Vagina (tissue), 2 donors: ENCODE measurements around the gene ANGPT4. TPM values are rescaled to one million over a fixed set of nuclear protein-coding genes. Genes with fewer than 3 reads are reported as not detected.
A peak's percentile ranks its signal among the peaks of the same experiment; 100 is the strongest.

ENCODE experiments used
- DNase-seq, 2 donors: peaks; one replicate each; pipeline ENCODE4 v3.0.0-alpha.2; 2017; ENCODE audit errors: extremely low spot score in 2 of 2
- H3K27ac ChIP-seq: fragments of 200-600 bp; sonication (generic); one replicate; pipeline ENCODE4 v1.5.1; 2019
- H3K27me3 ChIP-seq: fragments of 200-600 bp; sonication (generic); one replicate; pipeline ENCODE4 v1.5.1; 2019
- H3K36me3 ChIP-seq, 2 donors: fragments of 200-600 bp; sonication (generic); one replicate each; pipeline ENCODE4 v1.5.1; 2017 to 2019
- H3K4me1 ChIP-seq: fragments of 200-600 bp; sonication (generic); one replicate; pipeline ENCODE4 v1.5.1; 2019
- H3K4me3 ChIP-seq, 2 donors: fragments of 200-600 bp; sonication (generic); 1 replicate in 1 of 2; 2 replicates in 1 of 2; pipeline ENCODE4 v1.5.1; 2016 to 2019
- H3K9me3 ChIP-seq: fragments of 200-600 bp; sonication (generic); one replicate; pipeline ENCODE4 v1.5.1; 2019
- POLR2A ChIP-seq, 2 donors: fragments of 450-650 bp; IDR thresholded peaks; one replicate each; pipeline ENCODE4 v1.6.1; 2017; ENCODE audit warnings: antibody characterized with exemption in 2 of 2, mild to moderate bottlenecking in 2 of 2, moderate library complexity in 2 of 2
- POLR2AphosphoS5 ChIP-seq, 2 donors: sonication (generic); formaldehyde crosslinking; IDR thresholded peaks; one replicate each; pipeline ENCODE4 v1.9.0; 2017; ENCODE audit warnings: antibody characterized with exemption in 2 of 2, mild to moderate bottlenecking in 2 of 2, low read depth in 1 of 2; ENCODE audit not compliant: insufficient read depth in 1 of 2
- intact Hi-C: fragments of 100-400 bp; cut with DNase I; formaldehyde crosslinking; loops from one replicate; pipeline ENCODE4 v1.15.1; 2023
- total RNA-seq: library from RNA; depleted of rRNA; stranded (reverse); fragments of >200 nt; gene quantifications from one replicate; pipeline ENCODE4 v1.2.3, GENCODE V29; 2016
- TF ChIP-seq, protein P1 (sequence below), 3 experiments: fragments of 450-650 bp in 2 of 3; fragments of 200-600 bp in 1 of 3; sonication (generic) in 1 of 3; IDR thresholded peaks; one replicate each; pipeline ENCODE4 v1.5.1; 2017 to 2019; ENCODE audit warnings: antibody characterized with exemption in 3 of 3, mild to moderate bottlenecking in 2 of 3, moderate library complexity in 2 of 3

ANGPT4 gene
- total RNA-seq, 1 donor from 2014 or later = 0.98 TPM

DNA sequence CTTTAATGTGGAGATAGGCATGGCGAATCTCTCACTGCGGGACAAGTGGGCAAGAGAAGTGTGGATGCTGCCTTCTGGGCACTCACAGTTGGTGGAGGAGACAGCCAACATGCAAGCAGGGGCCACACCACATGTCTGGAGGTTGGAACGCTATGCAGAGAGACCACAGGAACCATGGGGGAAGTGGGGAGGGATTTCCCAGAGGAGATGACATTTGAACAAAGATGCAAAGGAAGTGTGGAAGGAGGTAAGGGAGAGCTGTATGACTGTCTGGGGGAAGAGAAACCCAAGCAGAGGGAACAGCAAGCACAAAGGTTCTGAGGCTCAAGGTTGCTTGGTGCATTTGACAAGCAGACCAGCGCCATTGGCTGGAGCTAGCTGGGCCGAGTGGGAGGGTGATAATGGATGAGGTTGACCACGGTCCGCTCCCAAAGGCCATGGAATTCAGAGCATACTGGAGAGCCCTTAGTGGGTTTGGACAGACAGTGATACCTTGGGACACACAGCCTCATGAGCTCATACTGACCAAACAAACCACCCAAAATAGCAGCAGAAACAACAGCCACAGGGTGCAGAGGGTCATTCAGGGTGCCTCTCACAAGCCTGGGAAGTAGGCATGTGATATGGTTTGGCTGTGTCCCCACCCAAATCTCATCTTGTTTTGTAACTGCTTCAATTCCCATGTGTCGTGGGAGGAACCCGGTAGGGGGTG, 90.3 kb downstream of the ANGPT4 start:
- Histone ChIP-seq H3K36me3 (no peaks in the 10 kb centered on the region), H3K27me3 (no peaks in the 10 kb centered on the region), H3K4me3 (no peak overlapping the region), H3K27ac (no peak overlapping the region), H3K4me1 (no peaks in the 10 kb centered on the region), H3K9me3 (no peaks in the 10 kb centered on the region)
- DNase-seq = peak; percentile 56 to 61
- no peak for TF ChIP-seq POLR2AphosphoS5 (IDR thresholded peaks at IDR 0.05; ENCODE audit: insufficient read depth in 1 of 2, low read depth in 1 of 2)
- TF ChIP-seq POLR2A (IDR thresholded peaks at IDR 0.05) = no peak
- intact Hi-C loops = no loop called here

GRCh38 chr20:824916-825315, 91.2 kb downstream of the ANGPT4 start:
- no peak overlapping the region for H3K4me3 ChIP-seq
- intact Hi-C loops = no loop called here
- H3K4me1 ChIP-seq = no peaks in the 10 kb centered on the region
- no peak for TF ChIP-seq POLR2A (IDR thresholded peaks at IDR 0.05)
- TF ChIP-seq POLR2AphosphoS5 (IDR thresholded peaks at IDR 0.05; ENCODE audit: insufficient read depth in 1 of 2, low read depth in 1 of 2) = no peak
- TF ChIP-seq, protein P1, sequence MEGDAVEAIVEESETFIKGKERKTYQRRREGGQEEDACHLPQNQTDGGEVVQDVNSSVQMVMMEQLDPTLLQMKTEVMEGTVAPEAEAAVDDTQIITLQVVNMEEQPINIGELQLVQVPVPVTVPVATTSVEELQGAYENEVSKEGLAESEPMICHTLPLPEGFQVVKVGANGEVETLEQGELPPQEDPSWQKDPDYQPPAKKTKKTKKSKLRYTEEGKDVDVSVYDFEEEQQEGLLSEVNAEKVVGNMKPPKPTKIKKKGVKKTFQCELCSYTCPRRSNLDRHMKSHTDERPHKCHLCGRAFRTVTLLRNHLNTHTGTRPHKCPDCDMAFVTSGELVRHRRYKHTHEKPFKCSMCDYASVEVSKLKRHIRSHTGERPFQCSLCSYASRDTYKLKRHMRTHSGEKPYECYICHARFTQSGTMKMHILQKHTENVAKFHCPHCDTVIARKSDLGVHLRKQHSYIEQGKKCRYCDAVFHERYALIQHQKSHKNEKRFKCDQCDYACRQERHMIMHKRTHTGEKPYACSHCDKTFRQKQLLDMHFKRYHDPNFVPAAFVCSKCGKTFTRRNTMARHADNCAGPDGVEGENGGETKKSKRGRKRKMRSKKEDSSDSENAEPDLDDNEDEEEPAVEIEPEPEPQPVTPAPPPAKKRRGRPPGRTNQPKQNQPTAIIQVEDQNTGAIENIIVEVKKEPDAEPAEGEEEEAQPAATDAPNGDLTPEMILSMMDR (IDR thresholded peaks at IDR 0.05) = no peak
- peak; percentile 42 to 58 for DNase-seq
- H3K9me3 ChIP-seq = no peaks in the 10 kb centered on the region
- no peaks in the 10 kb centered on the region for H3K27me3 ChIP-seq
- no peak overlapping the region for H3K27ac ChIP-seq
- no peaks in the 10 kb centered on the region for H3K36me3 ChIP-seq

- Histone ChIP-seq H3K9me3 (no peaks in the 10 kb centered on the region), H3K27ac (no peak overlapping the region), H3K27me3 (no peaks in the 10 kb centered on the region), H3K4me3 (no peak overlapping the region), H3K4me1 (no peaks in the 10 kb centered on the region), H3K36me3 (no peaks in the 10 kb centered on the region)
- peak; percentile 52 to 61 for DNase-seq
- TF ChIP-seq POLR2AphosphoS5 (IDR thresholded peaks at IDR 0.05; ENCODE audit: insufficient read depth in 1 of 2, low read depth in 1 of 2) (no peak), POLR2A (IDR thresholded peaks at IDR 0.05) (no peak)
- TF ChIP-seq, protein P1 (IDR thresholded peaks at IDR 0.05) = no peak
- intact Hi-C loops = no loop called here
These were observed 91.6 kb downstream of the ANGPT4 start for GRCh38 chr20:824490-824889.

DNA sequence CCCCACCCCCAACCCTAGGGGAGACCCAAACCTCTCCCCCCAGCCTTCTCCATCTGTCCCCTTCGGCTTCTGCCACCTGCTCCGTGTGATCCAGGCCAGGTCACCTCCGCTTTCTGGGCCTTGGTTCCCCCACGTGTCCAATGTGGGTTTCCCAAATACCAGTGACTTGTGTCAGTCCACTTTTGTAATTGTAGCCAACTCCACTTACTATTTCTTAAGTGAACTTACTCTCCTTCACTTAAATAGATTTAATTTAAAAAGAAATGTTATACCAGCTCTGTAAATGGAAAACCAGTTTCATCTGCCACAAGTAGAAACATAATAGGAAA, 92.6 kb downstream of the ANGPT4 start:
- intact Hi-C loops = no loop called here
- DNase-seq = peak in 1 of 2 donors; percentile 72
- TF ChIP-seq, protein P1 (IDR thresholded peaks at IDR 0.05) = no peak

DNA sequence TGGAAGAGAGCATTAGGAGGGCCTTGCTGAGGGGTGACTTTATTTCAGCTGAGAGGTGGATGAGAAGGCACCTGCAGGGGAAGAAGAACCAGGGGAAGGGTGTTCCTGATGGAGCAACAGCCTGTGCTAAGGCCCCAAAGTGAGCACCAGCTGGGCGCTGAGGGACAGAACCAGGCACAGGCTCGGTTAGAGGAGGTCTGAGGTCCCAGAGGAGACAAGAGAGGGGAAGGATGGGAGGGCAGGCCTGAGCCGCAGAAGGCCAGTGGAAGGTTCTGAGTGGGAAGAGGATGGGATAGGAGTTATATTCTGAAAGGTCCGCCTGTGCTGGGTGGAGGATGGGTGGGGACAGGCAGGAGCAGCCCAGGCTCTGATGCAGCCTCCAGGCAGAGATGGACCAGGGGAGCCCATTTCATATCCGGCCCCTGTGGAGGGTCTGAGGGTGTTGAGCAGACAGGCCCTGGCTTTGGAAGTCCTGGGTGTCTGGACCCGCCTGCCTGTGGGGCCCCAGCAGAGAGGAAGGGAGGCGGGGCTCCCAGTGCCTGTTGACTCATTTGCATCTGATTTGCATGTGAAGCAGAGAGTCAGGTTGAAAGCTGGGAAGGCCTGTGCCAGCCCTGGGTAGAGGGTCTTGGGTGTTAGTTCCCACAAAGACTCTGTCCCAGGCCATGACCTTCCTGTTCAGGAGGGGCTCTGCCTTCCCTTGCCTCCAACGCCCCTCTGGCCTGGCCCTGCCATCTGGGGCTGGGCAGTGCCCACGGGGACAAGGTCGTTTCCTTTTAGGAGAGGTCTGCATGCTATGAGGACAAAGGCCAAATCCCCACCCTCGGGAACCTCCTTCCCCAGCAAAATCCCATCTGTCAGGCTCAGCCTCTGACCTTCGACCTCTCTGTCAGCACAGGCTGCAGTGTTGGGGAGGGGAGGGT, 93.2 kb downstream of the ANGPT4 start:
- Histone ChIP-seq H3K27ac (no peak overlapping the region), H3K9me3 (no peaks in the 10 kb centered on the region), H3K4me3 (no peak overlapping the region), H3K4me1 (no peaks in the 10 kb centered on the region), H3K36me3 (no peaks in the 10 kb centered on the region), H3K27me3 (no peaks in the 10 kb centered on the region)
- DNase-seq = peak; percentile 74 to 84
- intact Hi-C loops = no loop called here
- no peak for TF ChIP-seq POLR2A (IDR thresholded peaks at IDR 0.05)
- TF ChIP-seq POLR2AphosphoS5 (IDR thresholded peaks at IDR 0.05; ENCODE audit: insufficient read depth in 1 of 2, low read depth in 1 of 2) = no peak
- TF ChIP-seq, protein P1 (IDR thresholded peaks at IDR 0.05) = no peak

More for the DNA sequence above, 92.6 kb downstream of the ANGPT4 start:
- Histone ChIP-seq H3K9me3 (no peaks in the 10 kb centered on the region), H3K27ac (no peak overlapping the region), H3K36me3 (no peaks in the 10 kb centered on the region), H3K4me3 (no peak overlapping the region), H3K4me1 (no peaks in the 10 kb centered on the region), H3K27me3 (no peaks in the 10 kb centered on the region)
